Activated T-helper 17 cell treated with anti-CD3 and anti-CD28 coated beads, Interleukin-2, amount 50 U/mL, for 72 hours (primary cell): ENCODE results near the gene AKAP13. TPM values are rescaled to one million over a fixed set of nuclear protein-coding genes. Genes with fewer than 3 reads are reported as not detected.
"Not testable (repeated sequence)": the region's sequence is repeated elsewhere in the genome, so short reads cannot be mapped to it uniquely, and the experiment has no call there.

Experiments
- ATAC-seq: fragments of 150-1000 bp; cut with Tn5 transposase; replicated peaks from 2 replicates; pipeline ENCODE4 v1.10.0; 2021; ENCODE audit warnings: mild to moderate bottlenecking, moderate library complexity
- H3K27ac Mint-ChIP-seq: one replicate; pipeline ENCODE4 v1.8.0; 2022; ENCODE audit warnings: mixed read lengths
- H3K27me3 Mint-ChIP-seq: one replicate; pipeline ENCODE4 v1.8.0; 2022; ENCODE audit warnings: mixed read lengths
- H3K36me3 Mint-ChIP-seq: one replicate; pipeline ENCODE4 v1.8.0; 2022; ENCODE audit warnings: low read depth, mild to moderate bottlenecking, mixed read lengths
- H3K4me1 Mint-ChIP-seq: one replicate; pipeline ENCODE4 v1.8.0; 2022; ENCODE audit warnings: mixed read lengths
- H3K4me3 Mint-ChIP-seq: one replicate; pipeline ENCODE4 v1.8.0; 2022; ENCODE audit warnings: mild to moderate bottlenecking, mixed read lengths
- H3K9me3 Mint-ChIP-seq: one replicate; pipeline ENCODE4 v1.8.0; 2022; ENCODE audit warnings: mixed read lengths
- total RNA-seq, 2 donors: library from RNA; stranded (reverse); gene quantifications; one replicate each; pipeline ENCODE4 v1.2.3, GENCODE V29; 2022

Gene AKAP13
- total RNA-seq, 2 donors from 2014 or later, result 95.9 to 152 TPM

GRCh38 chr15:85421116-85421925, 40.9 kb downstream of the AKAP13 start:
- Mint-ChIP-seq H3K9me3 (peaks cover 3% of the 10 kb centered on the region), H3K36me3 (peaks cover 6% of the 10 kb centered on the region), H3K27me3 (no peaks in the 10 kb centered on the region), H3K4me3 (peak overlapping the region; percentile 51), H3K4me1 (peaks cover 45% of the 10 kb centered on the region), H3K27ac (peak overlapping the region; percentile 36)
- ATAC-seq, result peak; percentile 25

GRCh38 chr15:85422607-85423006, 42.2 kb downstream of the AKAP13 start:
- H3K4me3 Mint-ChIP-seq, result no peak overlapping the region
- H3K9me3 Mint-ChIP-seq, result peaks cover 3% of the 10 kb centered on the region
- H3K4me1 Mint-ChIP-seq, result peaks cover 50% of the 10 kb centered on the region
- no peaks in the 10 kb centered on the region for H3K27me3 Mint-ChIP-seq
- H3K36me3 Mint-ChIP-seq, result peaks cover 6% of the 10 kb centered on the region
- no peak overlapping the region for H3K27ac Mint-ChIP-seq
- ATAC-seq, result no peak

GRCh38 chr15:85423256-85423655, 42.9 kb downstream of the AKAP13 start:
- no peak overlapping the region for H3K4me3 Mint-ChIP-seq
- peaks cover 6% of the 10 kb centered on the region for H3K36me3 Mint-ChIP-seq
- ATAC-seq, result no peak
- peaks cover 52% of the 10 kb centered on the region for H3K4me1 Mint-ChIP-seq
- no peak overlapping the region for H3K27ac Mint-ChIP-seq
- H3K9me3 Mint-ChIP-seq, result peaks cover 3% of the 10 kb centered on the region
- H3K27me3 Mint-ChIP-seq, result no peaks in the 10 kb centered on the region

GRCh38 chr15:85424154-85424553, 43.8 kb downstream of the AKAP13 start:
- H3K4me3 Mint-ChIP-seq, result no peak overlapping the region
- H3K9me3 Mint-ChIP-seq, result peaks cover 3% of the 10 kb centered on the region
- H3K27me3 Mint-ChIP-seq, result no peaks in the 10 kb centered on the region
- H3K27ac Mint-ChIP-seq, result no peak overlapping the region
- ATAC-seq, result no peak
- peaks cover 54% of the 10 kb centered on the region for H3K4me1 Mint-ChIP-seq
- H3K36me3 Mint-ChIP-seq, result peaks cover 5% of the 10 kb centered on the region

- Mint-ChIP-seq H3K9me3 (no peaks in the 10 kb centered on the region), H3K27me3 (no peaks in the 10 kb centered on the region), H3K36me3 (no peaks in the 10 kb centered on the region), H3K4me1 (peaks cover 52% of the 10 kb centered on the region), H3K27ac (no peak overlapping the region), H3K4me3 (no peak overlapping the region)
- ATAC-seq, result no peak
These were observed 46.1 kb downstream of the AKAP13 start for GRCh38 chr15:85426481-85426880.

DNA sequence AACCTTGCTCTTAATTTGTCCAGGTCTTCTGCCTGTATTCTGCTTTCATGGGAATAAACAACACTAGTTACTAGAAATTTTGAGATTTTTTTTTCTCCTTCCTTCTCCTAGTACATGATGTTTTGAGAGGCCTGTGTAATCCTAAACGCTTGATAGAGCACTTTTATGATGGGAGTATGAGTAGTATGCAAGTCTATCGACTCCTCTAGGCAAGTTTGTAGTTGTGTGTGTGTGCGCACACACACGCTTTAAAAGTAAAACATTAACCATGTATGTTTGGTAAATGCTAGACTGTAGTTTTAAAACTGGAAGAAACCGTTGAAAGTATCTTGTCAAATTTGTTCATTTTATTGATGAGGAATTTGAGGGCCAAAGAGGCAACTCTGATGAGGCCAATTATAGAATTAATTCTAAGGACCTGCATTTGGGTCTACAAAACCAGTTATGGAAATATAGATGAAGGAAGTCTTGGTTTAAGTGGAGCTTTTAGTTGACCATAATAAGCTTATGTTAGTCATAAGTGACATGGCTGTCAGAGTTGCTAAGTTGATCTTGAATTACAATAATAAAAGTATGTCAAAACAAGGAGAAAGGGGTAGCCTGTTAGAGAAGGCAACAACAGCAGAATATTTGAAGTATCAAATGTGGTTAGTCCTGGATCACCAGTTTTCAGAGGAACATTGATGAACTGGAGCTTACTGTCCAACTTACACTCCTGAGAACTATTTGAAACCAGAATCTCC, 47.1 kb downstream of the AKAP13 start:
- H3K36me3 Mint-ChIP-seq, result no peaks in the 10 kb centered on the region
- no peak for ATAC-seq
- no peaks in the 10 kb centered on the region for H3K27me3 Mint-ChIP-seq
- H3K9me3 Mint-ChIP-seq, result no peaks in the 10 kb centered on the region
- no peak overlapping the region for H3K4me3 Mint-ChIP-seq
- peaks cover 47% of the 10 kb centered on the region for H3K4me1 Mint-ChIP-seq
- H3K27ac Mint-ChIP-seq, result no peak overlapping the region

GRCh38 chr15:85429522-85429921, 49.1 kb downstream of the AKAP13 start:
- no peaks in the 10 kb centered on the region for H3K36me3 Mint-ChIP-seq
- no peaks in the 10 kb centered on the region for H3K27me3 Mint-ChIP-seq
- no peak overlapping the region for H3K27ac Mint-ChIP-seq
- ATAC-seq, result no peak
- peaks cover 39% of the 10 kb centered on the region for H3K4me1 Mint-ChIP-seq
- no peaks in the 10 kb centered on the region for H3K9me3 Mint-ChIP-seq
- no peak overlapping the region for H3K4me3 Mint-ChIP-seq

- peaks cover 36% of the 10 kb centered on the region for H3K4me1 Mint-ChIP-seq
- no peaks in the 10 kb centered on the region for H3K9me3 Mint-ChIP-seq
- H3K27ac Mint-ChIP-seq, result peak overlapping the region; percentile 56
- no peaks in the 10 kb centered on the region for H3K36me3 Mint-ChIP-seq
- H3K27me3 Mint-ChIP-seq, result no peaks in the 10 kb centered on the region
- peak; percentile 100 for ATAC-seq
- H3K4me3 Mint-ChIP-seq, result peak overlapping the region; percentile 42
These were observed 50.2 kb downstream of the AKAP13 start for GRCh38 chr15:85430406-85431204.

- Mint-ChIP-seq H3K9me3 (no peaks in the 10 kb centered on the region), H3K4me1 (peaks cover 34% of the 10 kb centered on the region), H3K36me3 (peaks cover 6% of the 10 kb centered on the region), H3K27me3 (no peaks in the 10 kb centered on the region), H3K27ac (peak overlapping the region; percentile 10), H3K4me3 (peak overlapping the region; percentile 27)
- no peak for ATAC-seq
These were observed 59.6 kb downstream of the AKAP13 start for GRCh38 chr15:85439996-85440395.

- Mint-ChIP-seq H3K36me3 (peaks cover 6% of the 10 kb centered on the region), H3K9me3 (no peaks in the 10 kb centered on the region), H3K27me3 (no peaks in the 10 kb centered on the region), H3K4me3 (peak overlapping the region; percentile 27), H3K27ac (peak overlapping the region; percentile 10), H3K4me1 (peaks cover 34% of the 10 kb centered on the region)
- peak; percentile 67 for ATAC-seq
These were observed 60.0 kb downstream of the AKAP13 start for GRCh38 chr15:85440451-85440850.

GRCh38 chr15:85441854-85442253, 61.5 kb downstream of the AKAP13 start:
- not testable (repeated sequence) for ATAC-seq, H3K36me3 Mint-ChIP-seq, H3K27ac Mint-ChIP-seq, H3K4me3 Mint-ChIP-seq, H3K9me3 Mint-ChIP-seq, H3K27me3 Mint-ChIP-seq
- peaks cover 40% of the 10 kb centered on the region for H3K4me1 Mint-ChIP-seq

DNA sequence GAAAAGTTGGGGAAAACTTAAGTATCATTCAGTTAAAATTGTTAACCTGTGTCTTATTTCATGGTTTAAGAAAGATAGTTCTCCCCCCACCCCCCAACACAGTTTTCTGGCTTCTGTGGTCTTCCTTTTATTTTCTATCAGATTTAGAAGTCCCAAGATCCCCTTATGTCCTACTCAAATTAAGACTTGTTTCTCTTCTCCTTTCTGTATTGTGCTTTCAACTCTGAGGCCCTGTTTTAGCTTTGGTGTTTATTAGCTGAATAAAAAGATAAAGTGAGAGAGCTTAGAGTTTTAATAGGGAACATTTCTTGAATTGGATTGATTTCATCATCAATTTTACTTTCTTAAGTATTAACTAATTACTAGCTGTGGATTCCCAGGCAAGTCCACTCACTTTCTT, 62.6 kb downstream of the AKAP13 start:
- peak overlapping the region; percentile 43 for H3K4me3 Mint-ChIP-seq
- peak overlapping the region; percentile 81 for H3K27ac Mint-ChIP-seq
- peaks cover 6% of the 10 kb centered on the region for H3K36me3 Mint-ChIP-seq
- no peaks in the 10 kb centered on the region for H3K27me3 Mint-ChIP-seq
- H3K4me1 Mint-ChIP-seq, result peaks cover 43% of the 10 kb centered on the region
- ATAC-seq, result peak; percentile 37
- no peaks in the 10 kb centered on the region for H3K9me3 Mint-ChIP-seq

DNA sequence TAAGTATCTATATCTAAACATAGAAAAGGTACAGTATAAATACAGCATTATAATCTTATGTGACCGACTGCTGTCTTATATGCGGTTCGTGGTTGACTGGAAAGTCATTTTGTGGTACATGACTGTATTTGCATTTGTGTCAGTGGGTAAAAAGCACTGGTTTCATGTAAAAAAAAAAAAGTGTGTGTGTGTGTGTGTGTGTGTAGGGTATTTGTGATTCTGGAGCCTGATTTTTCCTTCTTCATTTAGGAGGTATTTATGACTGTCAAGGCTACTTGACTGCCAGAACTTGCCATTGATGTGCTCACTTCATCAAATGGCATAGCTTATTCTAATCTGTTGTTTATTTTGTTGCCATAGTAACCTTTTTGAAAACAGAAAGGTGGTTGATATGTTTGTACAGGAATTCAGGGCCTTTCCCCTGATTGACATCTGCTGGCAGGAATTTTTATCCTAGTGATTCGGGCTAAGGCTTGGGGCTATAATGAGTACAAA, 63.2 kb downstream of the AKAP13 start:
- H3K36me3 Mint-ChIP-seq, result peaks cover 6% of the 10 kb centered on the region
- peak; percentile 93 for ATAC-seq
- no peaks in the 10 kb centered on the region for H3K27me3 Mint-ChIP-seq
- peak overlapping the region; percentile 43 for H3K4me3 Mint-ChIP-seq
- H3K27ac Mint-ChIP-seq, result peak overlapping the region; percentile 81
- no peaks in the 10 kb centered on the region for H3K9me3 Mint-ChIP-seq
- H3K4me1 Mint-ChIP-seq, result peaks cover 43% of the 10 kb centered on the region

DNA sequence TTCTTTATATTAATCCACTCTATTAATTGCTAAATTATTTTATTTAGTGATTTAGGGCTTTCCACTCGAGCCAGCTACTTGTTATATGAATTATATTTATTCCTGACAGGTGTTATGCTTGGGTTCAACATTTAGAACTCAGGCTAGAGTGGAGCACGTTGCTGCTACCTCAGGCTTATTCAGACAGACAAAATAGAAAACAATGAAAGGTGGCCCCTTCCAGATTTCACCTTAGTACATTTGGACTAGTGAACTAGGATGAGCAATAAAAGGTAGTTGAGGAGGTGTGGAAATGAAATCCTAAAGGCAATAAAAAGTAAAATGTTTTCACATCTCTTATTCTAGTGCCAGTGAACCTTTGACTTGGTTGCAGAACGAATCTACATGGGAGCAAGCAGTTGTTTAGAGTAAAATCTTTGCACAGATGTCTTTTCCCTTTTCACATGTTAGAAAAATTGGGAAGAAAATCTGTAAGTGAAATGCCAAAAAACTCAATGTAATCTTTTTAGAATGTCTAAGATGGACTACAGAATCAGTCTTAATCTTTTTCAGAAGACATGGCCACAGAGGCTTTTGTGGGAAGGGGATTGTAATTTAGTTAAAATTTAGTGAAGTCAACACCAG, 63.8 kb downstream of the AKAP13 start:
- H3K27me3 Mint-ChIP-seq, result no peaks in the 10 kb centered on the region
- H3K4me3 Mint-ChIP-seq, result peak overlapping the region; percentile 43
- H3K27ac Mint-ChIP-seq, result peak overlapping the region; percentile 81
- peaks cover 6% of the 10 kb centered on the region for H3K36me3 Mint-ChIP-seq
- ATAC-seq, result no peak
- peaks cover 43% of the 10 kb centered on the region for H3K4me1 Mint-ChIP-seq
- H3K9me3 Mint-ChIP-seq, result no peaks in the 10 kb centered on the region
